Heart right ventricle (tissue), 16 donors: Measurements from ENCODE around the gene BRI3. TPM values are rescaled to one million over a fixed set of nuclear protein-coding genes. Genes with fewer than 3 reads are reported as not detected.

ENCODE experiments used
- ATAC-seq, 8 donors: fragments of 200-7000 bp; cut with Tn5 transposase; one replicate each; pipeline ENCODE4 v1.9.1; 2020; ENCODE audit warnings: mild to moderate bottlenecking in 8 of 8, moderate library complexity in 8 of 8, moderate number of reproducible peaks in 1 of 8
- DNase-seq, 2 donors: peaks; one replicate each; pipeline ENCODE4 v3.0.0-alpha.2; 2020
- H3K27ac ChIP-seq, 10 donors: fragments of 200-600 bp; sonication (generic) in 2 of 10; one replicate each; pipeline versions ENCODE4 v1.5.0 to v1.8.0; 2020 to 2022; ENCODE audit warnings: mild to moderate bottlenecking in 3 of 10
- H3K27me3 ChIP-seq, 7 donors: fragments of 200-600 bp; one replicate each; pipeline ENCODE4 v1.8.0; 2021 to 2022; ENCODE audit warnings: mild to moderate bottlenecking in 2 of 7
- H3K36me3 ChIP-seq, 9 donors: fragments of 200-600 bp; sonication (generic) in 1 of 9; one replicate each; pipeline versions ENCODE4 v1.5.0 to v1.8.0; 2020 to 2022; ENCODE audit warnings: mild to moderate bottlenecking in 2 of 9
- H3K4me1 ChIP-seq, 9 donors: fragments of 200-600 bp; sonication (generic) in 1 of 9; one replicate each; pipeline versions ENCODE4 v1.5.0 to v1.8.0; 2020 to 2022; ENCODE audit warnings: mild to moderate bottlenecking in 4 of 9
- H3K4me3 ChIP-seq, 10 donors: fragments of 200-600 bp; sonication (generic) in 2 of 10; one replicate each; pipeline versions ENCODE4 v1.5.0 to v1.8.0; 2020 to 2022; ENCODE audit warnings: mild to moderate bottlenecking in 7 of 10, moderate library complexity in 2 of 10
- H3K9me3 ChIP-seq, 11 donors: fragments of 200-600 bp in 10 of 11; sonication (generic) in 2 of 11; one replicate each; pipeline versions ENCODE4 v1.5.0 to v1.8.0; 2013 to 2022; ENCODE audit warnings: mild to moderate bottlenecking in 2 of 11, control low read depth in 1 of 11, moderate library complexity in 1 of 11
- CTCF ChIP-seq, 9 donors: fragments of 200-600 bp; sonication (generic) in 2 of 9; IDR thresholded peaks; one replicate each; pipeline versions ENCODE4 v1.5.0 to v1.8.0; 2021 to 2022; ENCODE audit warnings: antibody characterized with exemption in 9 of 9, mild to moderate bottlenecking in 5 of 9, moderate library complexity in 1 of 9
- WGBS, 2 donors: extraction: QIAGEN DNeasy Blood & Tissue Kit; methylation state at CpG; one replicate each; pipeline ENCODE4 v1.1.7; 2013; ENCODE audit warnings: inconsistent platforms in 1 of 2; 5-methylcytosine and 5-hydroxymethylcytosine counted together
- intact Hi-C, 10 donors: fragments of 100-400 bp; cut with DNase I; formaldehyde crosslinking; loops; one replicate each; pipeline versions ENCODE4 v1.11.1 to v1.14.2; 2022
- polyA plus RNA-seq, 2 donors: library from polyadenylated mRNA; stranded (reverse); fragments of 200-250 nt; gene quantifications; one replicate each; pipeline ENCODE4 v1.2.3, GENCODE V29; 2013
- total RNA-seq, 10 donors: library from RNA; stranded (reverse); fragmentation: NEBNext Ultra II Directional in 3 of 10; extraction: Animal tissue kit (Norgen Biotek cat#: 25700) in 3 of 10; gene quantifications; one replicate each; pipeline versions ENCODE4 v1.2.1 to v1.2.4, GENCODE V29; 2021 to 2023
- donor health status: Arrhythmogenic right ventricular cardiomyopathy.
- donor health status: ischemic (EF 13 %, LVEDD 7.1; RV severe dilation, severe dysfunction).
- donor health status: healthy with polysubstance abuse.
- donor health status: DM: no; HTN: yes; CAD: no.
- donor health status: DM: no; HTN: no; CAD: no.
- donor health status: ischemic (EF 25% LVEDD 6.9; RV normal size, moderate dysfunction).
- donor health status: ischemic (EF 25% LVEDD 5.7; RV mildly dilated, moderate dysfunction).
- donor health status: healthy.
- donor health status: DM: yes; HTN: yes; CAD: no.
- donor health status: Ischemic cardiomyopathy.
- donor health status: ischemic (EF 35%, LVEDD 5.7; RV mildly dilated, moderate dysfunction).
- donor health status: nonischemic (EF 11% LVEDD 7.7; RV severe dilation, severe dysfunction).
- donor health status: DM: yes; HTN: yes; CAD: no.
- donor health status: PGD.
- donor health status: ischemic (EF 29% LVEDD 5.4; RV normal size, mild dysfunction).
- donor health status: nonischemic (EF 23%, LVEDD 6.1; RV moderate dilation, normal function).

BRI3 gene
- total and polyA plus RNA-seq, 12 donors: 135 to 267 (median 218) TPM

- 9 to 14% methylated on average over 20 of the region's 20 CpGs for WGBS, 2 donors
Observed at GRCh38 chr7:98284335-98285036, 3.0 kb downstream of the BRI3 start.

DNA sequence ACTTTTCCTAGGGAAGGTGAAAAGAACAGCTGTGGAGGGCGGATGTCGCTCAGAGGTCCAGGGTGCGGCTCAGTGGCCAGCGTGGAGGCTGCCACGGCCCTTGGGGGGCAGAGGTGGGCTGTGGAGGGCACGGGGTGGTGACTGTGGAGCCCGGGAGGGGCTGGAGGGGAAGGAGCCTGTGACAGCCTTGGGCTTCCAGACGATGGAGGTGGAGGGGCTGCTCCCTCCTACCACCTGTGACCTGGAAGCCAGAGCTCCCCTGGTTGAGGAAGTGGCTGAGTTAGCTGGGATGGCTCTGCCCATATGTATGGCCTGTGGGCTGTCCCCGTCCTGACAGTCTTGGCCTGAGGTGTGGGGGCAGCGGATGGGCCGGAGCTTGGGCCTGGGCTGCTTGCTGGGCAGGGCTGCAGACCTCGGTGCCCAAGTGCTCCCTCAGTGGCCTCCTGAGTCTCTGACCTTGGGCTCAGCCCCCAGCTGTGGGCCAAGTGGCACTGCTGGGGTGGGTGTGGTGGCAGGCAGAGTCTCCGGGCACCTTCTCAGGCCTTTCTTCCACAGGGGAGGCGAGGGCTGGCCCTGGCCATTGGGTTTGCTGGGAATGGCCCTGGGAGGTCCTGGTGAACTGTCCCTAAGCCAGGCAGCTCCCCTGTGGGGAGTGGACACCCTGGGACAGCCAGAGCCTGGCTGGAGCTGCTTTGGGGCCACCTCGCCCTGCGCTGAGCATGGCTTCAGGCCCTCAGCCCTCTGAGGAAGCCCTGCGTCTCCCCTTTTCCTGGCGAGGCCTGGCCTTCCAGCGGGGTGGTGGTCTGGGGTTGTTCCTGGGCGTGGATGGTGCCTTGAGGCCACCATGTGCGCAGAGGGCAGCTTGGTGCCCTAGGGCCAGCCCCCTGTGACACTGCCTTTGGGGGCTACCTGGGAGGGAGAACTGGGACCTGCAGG is 3.9 kb downstream of the BRI3 start:
- Histone ChIP-seq H3K27ac (peak overlapping the region; percentile 41 to 99 (median 97)), H3K4me3 (peak overlapping the region in 9 of 10 donors; percentile 82 to 99 (median 94)), H3K36me3 (peaks cover 0 to 61% (median 0%) of the 10 kb centered on the region in 9 donors), H3K9me3 (no peaks in the 10 kb centered on the region), H3K4me1 (peaks cover 48 to 83% (median 81%) of the 10 kb centered on the region in 9 donors), H3K27me3 (no peaks in the 10 kb centered on the region)
- 64 to 67% methylated on average over 21 of the region's 21 CpGs for WGBS, 2 donors
- no peak for TF ChIP-seq CTCF (IDR thresholded peaks at IDR 0.05)
- no peak for DNase-seq
- ATAC-seq: no peak
- intact Hi-C loops: no loop called here

More at GRCh38 chr7:98284335-98285036, 3.0 kb downstream of the BRI3 start:
- DNase-seq (peak; percentile 78 to 81), ATAC-seq (peak; percentile 47 to 77 (median 63))
- peak overlapping the region; percentile 38 to 99 (median 93) for H3K4me3 ChIP-seq
- intact Hi-C loops: loop anchor here in 3 of 10 donors (5.0 kb wide), 2 partner anchors 37 to 118 kb away; partner anchors contain the start of gene BAIAP2L1 (in 1 of the 3)
- TF ChIP-seq CTCF (IDR thresholded peaks at IDR 0.05): peak in 4 of 9 donors; percentile 9 to 45 (median 33)
- H3K9me3 ChIP-seq: no peaks in the 10 kb centered on the region
- no peaks in the 10 kb centered on the region for H3K27me3 ChIP-seq
- H3K36me3 ChIP-seq: peaks cover 0 to 57% (median 0%) of the 10 kb centered on the region in 9 donors
- H3K27ac ChIP-seq: peak overlapping the region; percentile 41 to 99 (median 97)
- peaks cover 48 to 82% (median 79%) of the 10 kb centered on the region in 9 donors for H3K4me1 ChIP-seq

- H3K36me3 ChIP-seq: peaks cover 0 to 68% (median 0%) of the 10 kb centered on the region in 9 donors
- H3K4me3 ChIP-seq: peak overlapping the region in 8 of 10 donors; percentile 6 to 99 (median 90)
- TF ChIP-seq CTCF (IDR thresholded peaks at IDR 0.05): no peak
- H3K27ac ChIP-seq: peak overlapping the region; percentile 0 to 99 (median 97)
- H3K27me3 ChIP-seq: no peaks in the 10 kb centered on the region
- WGBS, 2 donors: 53 to 65% methylated on average over 14 of the region's 14 CpGs
- H3K4me1 ChIP-seq: peaks cover 48 to 77% (median 76%) of the 10 kb centered on the region in 9 donors
- ATAC-seq: peak in 2 of 8 donors; percentile 6 to 32
- intact Hi-C loops: no loop called here
- DNase-seq: peak; percentile 61 to 62
- no peaks in the 10 kb centered on the region for H3K9me3 ChIP-seq
Observed at GRCh38 chr7:98286093-98286539, 4.6 kb downstream of the BRI3 start.
